NCI-H2171 (cell line): ENCODE data around the gene ADCYAP1R1.
A peak's percentile ranks its signal among the peaks of the same experiment; 100 is the strongest.

Source experiments
- DNase-seq: peaks from one replicate; lab custom pipeline; 2025; lab: John Stamatoyannopoulos, UW

ADCYAP1R1 gene

GRCh38 chr7:31043051-31043471, 9.0 kb upstream of the ADCYAP1R1 start:
- peak; percentile 79 for DNase-seq

- no peak for DNase-seq
Observed at GRCh38 chr7:31044529-31044928, 7.6 kb upstream of the ADCYAP1R1 start.

DNA sequence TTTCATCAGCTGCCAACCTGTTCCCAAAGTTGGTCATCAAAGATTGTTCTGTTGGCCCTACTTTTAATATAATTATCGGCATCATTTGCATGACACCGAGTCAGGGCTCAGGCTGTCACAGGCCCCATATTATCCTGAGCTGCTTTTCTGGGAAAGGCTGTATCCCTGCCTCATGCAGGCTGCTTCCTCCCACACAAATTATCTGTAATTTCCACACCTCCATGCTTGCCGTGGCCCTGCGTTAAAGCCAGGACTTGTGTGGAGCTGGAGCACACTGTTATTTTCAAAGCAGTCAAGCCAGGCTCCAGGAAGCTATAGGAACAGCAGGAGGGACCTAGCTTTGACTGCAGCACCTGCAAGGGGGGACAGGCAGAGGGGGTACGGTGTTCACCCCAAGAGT, 5.4 kb upstream of the ADCYAP1R1 start:
- no peak for DNase-seq

DNA sequence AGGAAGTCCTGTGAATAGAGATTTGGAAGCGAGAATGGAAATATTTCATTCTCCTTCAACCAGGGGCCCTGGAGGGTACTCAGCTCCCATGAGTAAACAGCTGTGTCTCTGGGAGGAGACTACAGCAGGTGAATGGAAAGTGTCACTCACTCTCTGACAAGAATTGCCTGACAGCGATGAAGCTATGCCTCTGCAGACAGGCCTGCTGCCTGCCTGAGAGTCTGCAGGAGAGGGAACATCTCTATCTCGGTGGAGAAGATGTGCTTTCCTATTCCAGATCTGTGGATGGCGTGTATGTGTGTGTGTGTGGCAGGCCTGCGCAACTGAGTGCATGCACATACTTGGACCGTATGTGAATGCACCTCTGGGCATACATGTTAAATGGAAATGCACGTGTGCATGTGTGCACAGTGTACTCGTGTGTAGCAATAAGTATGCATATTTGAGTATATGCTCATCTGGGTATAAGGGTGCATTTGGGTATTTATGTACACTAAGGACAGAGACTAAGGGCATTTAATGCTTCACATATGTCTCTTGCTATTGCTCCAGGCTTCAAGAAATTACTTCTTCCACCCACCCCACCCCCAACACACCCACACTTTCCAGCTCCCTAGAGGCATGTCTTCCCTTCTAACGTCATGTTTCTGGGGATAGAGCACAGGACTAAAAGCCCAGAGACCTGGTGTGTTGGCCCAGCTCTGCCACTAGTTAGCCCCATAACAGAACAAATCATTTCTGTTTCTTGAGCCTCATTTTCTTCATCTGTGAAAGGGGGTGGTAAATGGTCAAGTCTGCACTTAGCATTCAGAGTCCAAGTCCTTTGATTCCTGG, 4.6 kb upstream of the ADCYAP1R1 start:
- DNase-seq, result no peak

GRCh38 chr7:31049005-31049765, 2.9 kb upstream of the ADCYAP1R1 start:
- no peak for DNase-seq

GRCh38 chr7:31052487-31052840, 356 bp downstream of the ADCYAP1R1 start:
- DNase-seq, result no peak

GRCh38 chr7:31052841-31053601, 913 bp downstream of the ADCYAP1R1 start:
- no peak for DNase-seq

DNA sequence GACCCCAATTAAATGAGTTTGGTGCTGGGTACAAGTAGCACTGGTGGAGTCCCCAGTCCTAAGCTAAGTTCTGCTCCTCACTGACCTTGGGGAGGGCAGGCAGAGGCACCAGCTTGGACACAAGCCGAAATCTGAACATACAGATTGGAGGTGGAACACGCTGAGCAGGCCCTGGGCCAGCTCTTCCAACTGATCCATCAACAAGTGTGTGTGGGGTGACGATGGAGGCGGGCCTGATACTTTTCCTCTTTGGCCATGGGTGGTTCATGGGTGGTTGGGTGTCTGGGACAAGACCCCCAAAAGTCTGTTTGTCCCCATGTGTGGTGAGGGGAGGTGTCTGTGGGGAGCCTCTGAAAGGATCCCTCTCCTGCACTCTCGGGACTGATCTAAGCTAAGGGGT, 1.9 kb downstream of the ADCYAP1R1 start:
- DNase-seq, result no peak

DNA sequence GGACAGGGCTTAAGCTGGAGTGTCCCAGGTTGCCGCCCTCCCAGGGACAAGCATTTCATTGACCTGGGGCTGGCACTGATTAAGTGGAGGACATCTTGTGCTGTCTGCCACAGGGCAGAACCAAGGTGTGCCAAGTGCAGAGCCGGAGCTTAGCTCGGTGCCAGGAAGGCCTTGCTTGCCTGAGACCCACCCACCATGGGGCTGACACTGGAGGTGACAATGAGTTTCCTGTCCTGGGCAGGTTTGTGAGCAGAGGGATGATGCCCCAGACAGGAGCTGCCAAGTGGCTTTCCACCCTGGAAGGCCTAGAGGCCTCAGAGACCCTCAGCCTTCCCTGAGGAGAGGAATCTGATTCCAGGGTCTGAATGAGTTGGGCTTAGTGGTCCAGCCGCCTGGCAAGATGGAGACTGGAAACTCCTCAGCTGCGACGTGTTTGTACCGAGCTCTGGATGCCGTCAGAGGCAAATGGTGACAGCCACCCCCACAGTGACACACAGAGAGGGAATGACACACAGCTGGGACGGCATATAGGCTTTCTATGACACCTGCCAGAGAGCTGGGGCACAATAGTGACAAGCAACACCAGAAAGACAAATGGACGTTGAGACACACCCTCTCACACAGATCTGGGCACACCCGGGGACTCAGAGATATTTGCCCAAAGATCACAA, 2.6 kb downstream of the ADCYAP1R1 start:
- no peak for DNase-seq

DNA sequence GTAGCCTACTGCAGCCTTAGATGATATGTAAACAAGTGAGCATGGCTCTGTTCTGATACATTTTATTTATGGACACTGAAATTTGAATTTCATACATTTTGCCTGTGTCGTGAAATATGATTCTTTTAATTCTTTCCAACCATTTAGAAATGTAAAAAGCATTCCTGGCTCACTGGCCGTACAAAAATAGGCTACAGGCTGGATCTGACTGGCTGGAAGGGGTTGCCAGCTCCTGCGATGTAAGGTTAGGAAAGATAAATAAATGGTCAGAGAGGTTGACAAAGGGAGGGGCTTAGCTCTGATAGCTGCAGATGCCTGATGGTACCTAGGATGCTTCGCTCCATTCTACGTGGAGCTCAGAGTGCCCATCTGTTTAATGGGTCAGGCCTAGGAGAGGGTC, 3.4 kb downstream of the ADCYAP1R1 start:
- no peak for DNase-seq

DNA sequence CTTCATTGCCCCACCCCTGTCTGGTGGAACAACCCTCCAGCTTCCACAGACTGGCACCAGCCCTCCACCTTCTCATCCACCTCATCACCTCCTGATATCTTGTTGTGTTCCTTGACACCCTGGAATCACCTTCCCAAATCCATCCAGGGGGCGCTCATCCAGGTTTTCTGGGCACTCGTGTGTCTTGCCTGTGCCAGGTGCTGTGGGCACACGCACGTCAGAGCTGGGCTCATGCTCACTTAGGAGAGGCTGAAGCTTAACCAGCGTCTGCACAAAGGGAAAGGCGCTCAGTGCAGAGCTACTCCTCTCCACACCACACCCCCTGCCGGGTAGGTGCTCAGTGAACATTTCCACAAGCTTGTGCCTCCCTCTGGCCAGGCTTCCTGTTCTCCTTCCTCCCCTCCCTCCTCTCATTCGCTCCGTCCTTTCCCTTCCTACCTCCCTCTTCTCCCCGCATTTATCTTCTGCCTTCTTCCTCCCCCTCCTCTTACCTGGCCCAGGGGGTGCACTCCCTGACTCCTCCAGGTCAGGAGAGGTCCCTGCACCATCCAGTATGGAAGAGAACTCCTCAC, 4.8 kb downstream of the ADCYAP1R1 start:
- no peak for DNase-seq

DNA sequence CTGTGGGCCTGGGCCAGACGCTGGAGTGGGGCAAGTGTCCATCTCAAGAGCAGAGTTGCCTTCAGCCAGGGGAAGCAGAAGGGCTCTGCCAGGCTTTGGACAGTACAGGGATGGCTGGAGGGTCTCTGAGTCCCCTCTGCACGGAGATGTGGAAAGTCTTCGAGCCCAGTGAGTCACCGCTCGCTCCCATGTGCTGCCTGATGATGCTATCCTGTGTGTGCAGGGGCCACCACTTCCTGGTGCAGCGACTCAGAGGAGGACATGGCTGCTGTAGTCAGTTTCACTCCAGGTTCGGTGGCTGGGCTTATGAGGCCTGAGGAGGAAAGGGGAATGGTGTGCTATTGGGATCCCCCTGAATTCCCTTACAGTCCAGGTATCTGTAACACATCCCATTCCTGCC, 6.0 kb downstream of the ADCYAP1R1 start:
- DNase-seq, result no peak

- no peak for DNase-seq
Observed at GRCh38 chr7:31058688-31059087, 6.6 kb downstream of the ADCYAP1R1 start.

GRCh38 chr7:31059551-31059950, 7.4 kb downstream of the ADCYAP1R1 start:
- DNase-seq, result no peak

- DNase-seq, result no peak
Observed at GRCh38 chr7:31061185-31061584, 9.1 kb downstream of the ADCYAP1R1 start.

DNA sequence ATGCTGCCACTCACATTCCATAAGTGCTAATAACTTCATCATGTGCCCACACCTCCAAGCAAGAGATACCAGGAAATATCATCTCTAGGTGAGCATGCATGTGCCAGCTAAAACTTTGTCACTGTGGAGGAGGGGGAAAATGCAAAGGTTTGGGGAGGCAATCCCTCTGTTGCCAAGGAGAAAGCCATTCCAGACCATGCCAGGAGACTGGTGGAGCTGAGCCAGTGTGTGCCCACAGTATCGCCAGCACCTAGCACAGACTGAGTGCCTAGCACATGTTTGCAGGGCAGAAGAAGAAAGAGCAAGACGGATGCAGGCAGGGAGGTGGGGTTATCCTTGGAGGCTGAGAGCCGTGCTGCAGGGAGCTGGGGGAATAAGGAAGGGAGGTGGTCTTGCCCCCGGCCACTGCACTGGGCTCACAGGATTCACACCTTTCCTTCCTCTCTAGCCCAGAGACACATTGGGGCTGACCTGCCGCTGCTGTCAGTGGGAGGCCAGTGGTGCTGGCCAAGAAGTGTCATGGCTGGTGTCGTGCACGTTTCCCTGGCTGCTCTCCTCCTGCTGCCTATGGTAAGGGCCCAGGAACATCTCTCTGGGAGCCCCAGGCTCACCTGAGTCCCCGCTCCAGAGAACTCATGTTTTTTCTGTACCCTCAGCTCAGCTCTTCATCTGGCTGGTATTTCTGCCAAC, 10.8 kb downstream of the ADCYAP1R1 start:
- DNase-seq, result no peak

DNA sequence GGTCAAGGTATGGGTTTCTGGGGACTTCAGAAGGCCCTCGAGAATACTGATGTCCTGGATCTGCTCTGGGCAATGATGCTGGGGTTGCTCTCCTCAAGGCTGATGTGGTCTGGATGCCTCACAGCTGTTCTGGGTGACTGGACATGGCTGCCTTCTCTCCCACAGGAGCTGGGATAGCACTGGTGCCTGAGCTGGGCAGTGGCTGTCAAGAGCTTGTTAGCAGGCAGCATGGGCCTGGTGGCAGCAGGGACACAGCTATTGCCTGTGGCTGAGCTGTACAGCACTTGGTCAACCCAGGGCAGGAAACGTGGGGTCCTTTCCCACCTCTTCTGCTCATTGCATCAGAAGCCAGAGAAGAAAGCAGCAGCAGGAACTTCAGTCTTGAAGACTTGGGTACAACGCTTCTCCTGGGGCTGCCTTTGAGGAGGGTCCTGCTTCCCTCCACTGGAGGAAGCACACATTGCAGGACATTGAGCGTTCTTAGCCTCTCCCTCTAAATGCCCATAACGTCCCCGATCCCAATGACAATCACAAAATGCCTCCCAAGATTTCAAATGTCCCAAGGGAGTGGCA, 13.0 kb downstream of the ADCYAP1R1 start:
- DNase-seq, result no peak

GRCh38 chr7:31065840-31066239, 13.7 kb downstream of the ADCYAP1R1 start:
- no peak for DNase-seq

GRCh38 chr7:31066516-31067130, 14.5 kb downstream of the ADCYAP1R1 start:
- no peak for DNase-seq

DNA sequence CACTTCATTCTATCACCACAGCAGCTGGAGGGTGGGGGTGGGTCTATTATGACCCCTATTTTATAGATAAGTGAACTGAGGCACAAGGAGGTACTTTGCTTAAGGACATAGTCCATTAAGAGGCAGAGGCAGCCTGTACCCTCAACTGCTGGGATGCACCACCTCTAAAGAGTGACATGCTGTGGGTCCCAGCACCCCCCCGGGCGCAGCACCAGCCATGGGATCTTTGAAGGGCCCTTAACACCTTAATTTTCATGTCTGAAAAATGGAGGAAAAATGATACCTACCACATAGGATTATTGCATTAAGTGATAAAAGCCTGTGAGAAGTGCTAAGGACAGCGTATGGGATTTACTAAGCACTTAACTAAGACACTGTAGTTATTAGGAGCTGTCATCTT, 15.4 kb downstream of the ADCYAP1R1 start:
- DNase-seq, result no peak
